ENCODE data around the gene TMEM116.

The TMEM116 gene

GRCh38 chr12:111907740-111908139 is 105.2 kb downstream of the TMEM116 start:
- POLR2A ChIA-PET = no interaction called here
- Histone ChIP-seq H3K4me1 (ENCODE audit: control insufficient read depth, insufficient read depth, low read length) (no peaks in the 10 kb centered on the region), H3K27ac (ENCODE audit: extremely low read depth, low read depth, low read length) (no peak overlapping the region), H3K36me3 (ENCODE audit: control insufficient read depth in 2 of 2, insufficient read depth in 1 of 2, low read length in 2 of 2) (peaks cover 3 to 16% of the 10 kb centered on the region in 2 experiments; a peak in 2 of 3 replicates), H3K9me3 (ENCODE audit: control insufficient read depth, insufficient read depth, low read depth, low read length) (no peaks in the 10 kb centered on the region), H3K4me3 (ENCODE audit: low read depth, low read length) (no peak overlapping the region)
- TF ChIP-seq ZNF24 (tag by site-specific recombination; IDR thresholded peaks at IDR 0.05) (no peak), ZNF664 (tag by site-specific recombination; IDR thresholded peaks at IDR 0.05) (no peak), KLF10 (tag by site-specific recombination; IDR thresholded peaks at IDR 0.05) (no peak), ZNF777 (tag by site-specific recombination; IDR thresholded peaks at IDR 0.05; ENCODE audit: borderline replicate concordance) (no peak), EGR2 (tag by site-specific recombination; IDR thresholded peaks at IDR 0.05; ENCODE audit: low read depth) (no peak), HOXC10 (CRISPR knock-in tag; IDR thresholded peaks at IDR 0.05) (no peak), ZNF132 (tag by site-specific recombination; IDR thresholded peaks at IDR 0.05; ENCODE audit: borderline replicate concordance) (no peak), HOXD13 (CRISPR knock-in tag; IDR thresholded peaks at IDR 0.05; ENCODE audit: borderline replicate concordance) (no peak), PATZ1 (tag by site-specific recombination; IDR thresholded peaks at IDR 0.05) (no peak), ZNF560 (tag by site-specific recombination; IDR thresholded peaks at IDR 0.05; ENCODE audit: borderline replicate concordance) (no peak), ZNF624 (tag by site-specific recombination; IDR thresholded peaks at IDR 0.05) (no peak), WT1 (tag by site-specific recombination; IDR thresholded peaks at IDR 0.05) (no peak), REST (tag by site-specific recombination; IDR thresholded peaks at IDR 0.05) (no peak), ZNF223 (tag by site-specific recombination; IDR thresholded peaks at IDR 0.05) (no peak), ZNF133 (tag by site-specific recombination; IDR thresholded peaks at IDR 0.05) (no peak), ZNF426 (tag by site-specific recombination; IDR thresholded peaks at IDR 0.05) (no peak), ZSCAN5A (tag by site-specific recombination; IDR thresholded peaks at IDR 0.05) (no peak), ZNF776 (tag by site-specific recombination; IDR thresholded peaks at IDR 0.05; ENCODE audit: borderline replicate concordance) (no peak)
- CTCF ChIA-PET = no interaction called here

- ChIA-PET CTCF (interaction anchor here (0.6 kb wide), 1 partner anchor 107 kb away, joined by 4 read pairs; the partner anchor contains the start of gene TMEM116), POLR2A (no interaction called here)
- H3K9me3 ChIP-seq (ENCODE audit: control insufficient read depth, insufficient read depth, low read depth, low read length) = no peaks in the 10 kb centered on the region
- H3K4me1 ChIP-seq (ENCODE audit: control insufficient read depth, insufficient read depth, low read length) = no peaks in the 10 kb centered on the region
- H3K27ac ChIP-seq (ENCODE audit: extremely low read depth, low read depth, low read length) = no peak overlapping the region
- H3K4me3 ChIP-seq (ENCODE audit: low read depth, low read length) = no peak overlapping the region
- peaks cover 3 to 18% of the 10 kb centered on the region in 2 experiments; a peak in 2 of 3 replicates for H3K36me3 ChIP-seq (ENCODE audit: control insufficient read depth in 2 of 2, insufficient read depth in 1 of 2, low read length in 2 of 2)
- no peak for TF ChIP-seq ZNF544 (tag by site-specific recombination; IDR thresholded peaks at IDR 0.05)
- no peak for TF ChIP-seq ZNF704 (tag by site-specific recombination; IDR thresholded peaks at IDR 0.05)
- no peak for TF ChIP-seq ZNF18 (tag by site-specific recombination; IDR thresholded peaks at IDR 0.05)
- TF ChIP-seq YY2 (tag by site-specific recombination; IDR thresholded peaks at IDR 0.05) = no peak
- no peak for TF ChIP-seq ZBTB21 (tag by site-specific recombination; IDR thresholded peaks at IDR 0.05)
These were observed 107.5 kb downstream of the TMEM116 start for GRCh38 chr12:111905502-111905901.

Data from HEK293 (cell line).